BLaER1 treated with 17β-estradiol and CSF1 and Interleukin-3, amounts not matched to agents 10 nM and 100 nM (cell line): ENCODE data around the gene SNAP25.

ENCODE experiments used
- H3K27ac ChIP-seq, 11 experiments: shearing (Covaris generic); formaldehyde crosslinking; 2 replicates each; pipeline ENCODE4 v1.8.1; 2022
- H3K27me3 ChIP-seq, 11 experiments: shearing (Covaris generic); formaldehyde crosslinking; 2 replicates each; pipeline ENCODE4 v1.8.1; 2022
- H3K36me3 ChIP-seq, 11 experiments: shearing (Covaris generic); formaldehyde crosslinking; 2 replicates each; pipeline ENCODE4 v1.8.1; 2022
- H3K4me1 ChIP-seq, 10 experiments: shearing (Covaris generic); formaldehyde crosslinking; 2 replicates each; pipeline ENCODE4 v1.8.1; 2022
- H3K4me2 ChIP-seq, 11 experiments: shearing (Covaris generic); formaldehyde crosslinking; 2 replicates each; pipeline ENCODE4 v1.8.1; 2022
- H3K4me3 ChIP-seq, 10 experiments: shearing (Covaris generic); formaldehyde crosslinking; 2 replicates each; pipeline ENCODE4 v1.8.1; 2022
- H3K9ac ChIP-seq, 11 experiments: shearing (Covaris generic); formaldehyde crosslinking; 2 replicates each; pipeline ENCODE4 v1.8.1; 2022
- H3K9me3 ChIP-seq, 11 experiments: shearing (Covaris generic); formaldehyde crosslinking; replicated peaks in 1 of 11; 2 replicates each; pipeline ENCODE4 v1.8.1; 2022
- H4K20me1 ChIP-seq, 11 experiments: shearing (Covaris generic); formaldehyde crosslinking; 2 replicates each; pipeline ENCODE4 v1.8.1; 2022
- Cebpa-rat ChIP-seq, 11 experiments: shearing (Covaris generic); IDR thresholded peaks; 2 replicates each; pipeline ENCODE4 v1.8.1; 2022

SNAP25 gene

DNA sequence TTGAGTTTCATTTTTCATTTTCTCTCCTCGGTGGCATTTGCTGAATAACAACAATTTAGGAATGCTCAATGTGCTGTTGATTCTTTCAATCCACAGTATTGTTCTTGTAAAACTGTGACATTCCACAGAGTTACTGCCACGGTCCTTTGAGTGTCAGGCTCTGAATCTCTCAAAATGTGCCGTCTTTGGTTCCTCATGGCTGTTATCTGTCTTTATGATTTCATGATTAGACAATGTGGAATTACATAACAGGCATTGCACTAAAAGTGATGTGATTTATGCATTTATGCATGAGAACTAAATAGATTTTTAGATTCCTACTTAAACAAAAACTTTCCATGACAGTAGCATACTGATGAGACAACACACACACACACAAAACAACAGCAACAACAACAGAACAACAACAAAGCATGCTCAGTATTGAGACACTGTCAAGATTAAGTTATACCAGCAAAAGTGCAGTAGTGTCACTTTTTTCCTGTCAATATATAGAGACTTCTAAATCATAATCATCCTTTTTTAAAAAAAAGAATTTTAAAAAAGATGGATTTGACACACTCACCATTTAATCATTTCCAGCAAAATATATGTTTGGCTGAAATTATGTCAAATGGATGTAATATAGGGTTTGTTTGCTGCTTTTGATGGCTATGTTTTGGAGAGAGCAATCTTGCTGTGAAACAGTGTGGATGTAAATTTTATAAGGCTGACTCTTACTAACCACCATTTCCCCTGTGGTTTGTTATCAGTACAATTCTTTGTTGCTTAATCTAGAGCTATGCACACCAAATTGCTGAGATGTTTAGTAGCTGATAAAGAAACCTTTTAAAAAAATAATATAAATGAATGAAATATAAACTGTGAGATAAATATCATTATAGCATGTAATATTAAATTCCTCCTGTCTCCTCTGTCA lies 88.1 kb downstream of the SNAP25 start:
- Histone ChIP-seq H3K4me3 (no peak overlapping the region), H3K4me2 (peak overlapping the region; percentile 9 to 69 (median 42); a peak in 16 of 22 replicates), H3K36me3 (no peaks in the 10 kb centered on the region)

DNA sequence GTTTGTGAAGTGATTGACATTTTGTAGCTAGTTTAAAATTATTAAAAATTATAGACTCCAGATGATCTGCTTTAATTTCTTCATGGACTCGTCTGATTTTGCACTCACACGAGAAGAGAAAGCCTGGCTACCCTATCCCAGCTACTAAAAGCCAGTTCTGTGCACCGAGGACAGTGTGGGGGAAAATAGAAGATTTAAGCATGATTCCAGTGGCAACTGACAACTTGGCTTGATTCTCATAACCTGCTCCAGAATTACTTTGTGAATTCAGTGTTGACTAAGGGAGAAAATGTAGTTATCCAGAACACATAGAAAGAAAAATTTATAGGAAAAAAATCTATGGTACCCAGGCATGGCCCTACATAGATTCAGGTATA lies 88.7 kb downstream of the SNAP25 start:
- no peak overlapping the region for H3K4me3 ChIP-seq
- H3K27ac ChIP-seq: peak overlapping the region in 1 of 11 experiments; percentile 10; a peak in 1 of 22 replicates
- H4K20me1 ChIP-seq: no peaks in the 10 kb centered on the region
- peaks cover 12 to 18% (median 13%) of the 10 kb centered on the region in 10 experiments; a peak in 19 of 20 replicates for H3K4me1 ChIP-seq
- peak overlapping the region; percentile 9 to 69 (median 42); a peak in 17 of 22 replicates for H3K4me2 ChIP-seq
- no peak for TF ChIP-seq Cebpa-rat (IDR thresholded peaks at IDR 0.05)
- no peaks in the 10 kb centered on the region for H3K27me3 ChIP-seq
- no peaks in the 10 kb centered on the region for H3K9me3 ChIP-seq
- no peaks in the 10 kb centered on the region for H3K36me3 ChIP-seq
- H3K9ac ChIP-seq: no peak overlapping the region

More for the DNA sequence above, 88.1 kb downstream of the SNAP25 start:
- Histone ChIP-seq H3K9ac (no peak overlapping the region), H3K4me1 (peaks cover 12 to 18% (median 13%) of the 10 kb centered on the region in 10 experiments; a peak in 19 of 20 replicates), H3K9me3 (no peaks in the 10 kb centered on the region), H3K27ac (0 out of 22 replicates have a peak overlapping the region, but pooled peaks of 1 of the 11 experiments have one; percentile 10), H4K20me1 (no peaks in the 10 kb centered on the region), H3K27me3 (no peaks in the 10 kb centered on the region)
- TF ChIP-seq Cebpa-rat (IDR thresholded peaks at IDR 0.05): 0 out of 22 replicates have a peak, but pooled peaks of 1 of the 11 experiments have one; percentile 14

DNA sequence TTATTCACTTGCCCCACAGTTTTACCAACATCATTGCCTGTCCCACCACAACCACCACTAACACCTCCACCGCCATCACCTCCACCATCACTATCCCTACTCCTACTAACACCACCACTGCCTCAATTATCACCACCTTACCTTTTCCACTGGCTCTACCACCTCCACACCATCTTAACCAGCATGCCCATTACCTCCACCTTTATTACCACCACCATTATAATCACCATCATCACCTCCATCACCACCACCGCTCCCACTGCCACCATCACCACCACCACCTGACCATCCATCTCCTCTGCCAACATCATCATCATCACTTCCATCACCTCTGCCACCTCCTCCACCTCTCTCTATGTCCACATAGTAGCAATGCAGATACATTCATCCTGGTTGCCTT lies 90.0 kb downstream of the SNAP25 start:
- H3K9ac ChIP-seq: no peak overlapping the region
- H3K27me3 ChIP-seq: no peaks in the 10 kb centered on the region
- H3K27ac ChIP-seq: no peak overlapping the region
- no peaks in the 10 kb centered on the region for H3K36me3 ChIP-seq
- no peak overlapping the region for H3K4me3 ChIP-seq
- H4K20me1 ChIP-seq: no peaks in the 10 kb centered on the region
- no peaks in the 10 kb centered on the region for H3K9me3 ChIP-seq
- peaks cover 12 to 18% (median 13%) of the 10 kb centered on the region in 10 experiments; a peak in 19 of 20 replicates for H3K4me1 ChIP-seq
- no peak overlapping the region for H3K4me2 ChIP-seq
- no peak for TF ChIP-seq Cebpa-rat (IDR thresholded peaks at IDR 0.05)

DNA sequence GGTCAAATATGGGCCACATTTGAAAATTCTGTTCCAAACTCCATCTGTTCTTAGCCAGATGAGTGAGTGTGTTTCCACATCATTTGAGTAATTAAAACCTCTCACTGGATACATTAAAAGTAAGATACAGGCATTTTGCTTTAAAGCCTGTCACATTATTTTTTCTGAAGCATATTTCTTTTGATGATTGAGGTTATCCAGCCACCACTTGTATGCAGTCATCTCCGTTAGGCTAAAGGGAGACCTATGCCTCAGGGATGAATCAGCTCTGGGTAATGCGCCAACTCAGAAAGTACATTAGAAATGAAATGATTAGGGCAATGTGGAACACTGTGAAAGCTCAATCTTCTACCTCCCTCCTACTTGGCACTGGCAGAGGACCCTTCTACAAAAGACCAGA lies 90.7 kb downstream of the SNAP25 start:
- H3K27ac ChIP-seq: no peak overlapping the region
- no peak overlapping the region for H3K4me2 ChIP-seq
- no peaks in the 10 kb centered on the region for H3K36me3 ChIP-seq
- no peak overlapping the region for H3K9ac ChIP-seq
- no peaks in the 10 kb centered on the region for H3K9me3 ChIP-seq
- H3K4me1 ChIP-seq: peaks cover 12 to 18% (median 13%) of the 10 kb centered on the region in 10 experiments; a peak in 19 of 20 replicates
- no peak for TF ChIP-seq Cebpa-rat (IDR thresholded peaks at IDR 0.05)
- H4K20me1 ChIP-seq: no peaks in the 10 kb centered on the region
- H3K4me3 ChIP-seq: no peak overlapping the region
- H3K27me3 ChIP-seq: no peaks in the 10 kb centered on the region

DNA sequence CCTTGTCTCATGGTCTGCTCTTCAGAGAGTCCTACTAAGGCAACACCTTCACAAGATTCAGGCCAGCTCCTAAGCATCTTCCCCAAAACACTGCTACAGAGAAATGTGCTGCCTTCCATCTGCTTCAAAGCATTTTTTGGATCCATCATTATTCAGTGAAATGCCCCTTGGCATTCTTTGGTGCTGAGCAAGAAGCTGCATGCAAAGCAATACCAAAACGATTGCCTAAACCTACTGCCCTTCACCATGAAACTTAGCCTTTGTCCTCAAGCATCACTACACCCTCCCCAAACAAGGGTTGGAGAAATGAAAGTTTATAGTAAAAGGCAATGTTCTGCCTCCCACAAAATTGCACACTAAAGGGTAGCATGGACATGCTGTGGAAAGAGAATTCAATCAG lies 93.5 kb downstream of the SNAP25 start:
- H3K4me3 ChIP-seq: no peak overlapping the region
- H4K20me1 ChIP-seq: no peaks in the 10 kb centered on the region
- no peak overlapping the region for H3K9ac ChIP-seq
- H3K4me1 ChIP-seq: peaks cover 5 to 20% (median 7%) of the 10 kb centered on the region in 10 experiments; a peak in 18 of 20 replicates
- H3K9me3 ChIP-seq: peaks cover 4 to 10% (median 7%) of the 10 kb centered on the region in 11 experiments; a peak in 12 of 22 replicates
- no peak overlapping the region for H3K4me2 ChIP-seq
- H3K27ac ChIP-seq: no peak overlapping the region
- no peaks in the 10 kb centered on the region for H3K36me3 ChIP-seq
- no peaks in the 10 kb centered on the region for H3K27me3 ChIP-seq
- TF ChIP-seq Cebpa-rat (IDR thresholded peaks at IDR 0.05): no peak

DNA sequence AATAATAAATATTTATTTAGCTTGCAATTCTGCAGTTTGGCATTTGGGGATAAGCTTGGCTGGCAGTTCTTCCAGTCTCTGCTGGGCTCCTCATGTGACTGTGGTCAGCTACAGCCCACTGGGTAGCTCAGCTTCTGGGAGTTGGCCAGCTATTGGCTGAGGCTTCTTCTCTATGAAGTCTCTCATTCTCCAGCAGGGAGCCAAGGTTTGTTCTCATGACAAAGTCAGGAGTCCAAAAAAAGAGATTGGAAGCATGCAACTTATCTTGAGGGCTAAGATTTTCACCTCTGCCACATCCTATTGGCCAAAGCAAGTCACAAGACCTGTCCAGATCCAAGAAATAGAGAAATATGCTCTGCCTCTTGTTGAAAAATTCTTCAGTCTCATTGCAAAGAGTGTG lies 94.6 kb downstream of the SNAP25 start:
- Histone ChIP-seq H3K9ac (no peak overlapping the region), H3K4me3 (no peak overlapping the region), H3K27ac (no peak overlapping the region), H3K9me3 (peaks cover 4 to 13% (median 8%) of the 10 kb centered on the region in 11 experiments; a peak in 13 of 22 replicates), H3K4me2 (no peak overlapping the region), H3K27me3 (no peaks in the 10 kb centered on the region), H3K4me1 (peaks cover 7 to 25% (median 11%) of the 10 kb centered on the region in 10 experiments; a peak in 17 of 20 replicates), H4K20me1 (no peaks in the 10 kb centered on the region), H3K36me3 (no peaks in the 10 kb centered on the region)
- TF ChIP-seq Cebpa-rat (IDR thresholded peaks at IDR 0.05): no peak

DNA sequence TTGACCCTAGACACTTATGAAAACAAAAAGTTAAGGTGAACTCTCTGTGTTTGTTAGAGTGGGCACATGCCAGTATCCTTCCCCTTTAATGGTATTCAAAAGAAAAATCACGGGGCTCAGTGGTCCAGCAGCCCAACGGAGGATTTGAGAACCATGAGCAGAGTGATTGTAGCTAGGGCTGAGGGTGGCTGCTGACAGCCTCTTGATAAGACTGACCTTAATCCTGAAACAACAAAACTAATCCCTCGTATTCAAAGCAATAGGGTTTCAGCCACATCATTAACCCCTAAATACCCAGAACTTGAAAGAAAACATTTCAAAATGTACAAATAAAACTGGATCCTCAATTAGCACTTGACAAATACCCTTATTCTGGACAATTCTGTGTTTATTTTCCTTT lies 95.1 kb downstream of the SNAP25 start:
- Histone ChIP-seq H4K20me1 (no peaks in the 10 kb centered on the region), H3K27ac (no peak overlapping the region), H3K4me2 (no peak overlapping the region), H3K9me3 (peaks cover 4 to 16% (median 8%) of the 10 kb centered on the region in 11 experiments; a peak in 14 of 22 replicates), H3K4me3 (no peak overlapping the region), H3K9ac (no peak overlapping the region), H3K27me3 (no peaks in the 10 kb centered on the region), H3K4me1 (peaks cover 10 to 29% (median 16%) of the 10 kb centered on the region in 10 experiments; a peak in 19 of 20 replicates), H3K36me3 (no peaks in the 10 kb centered on the region)
- TF ChIP-seq Cebpa-rat (IDR thresholded peaks at IDR 0.05): no peak

DNA sequence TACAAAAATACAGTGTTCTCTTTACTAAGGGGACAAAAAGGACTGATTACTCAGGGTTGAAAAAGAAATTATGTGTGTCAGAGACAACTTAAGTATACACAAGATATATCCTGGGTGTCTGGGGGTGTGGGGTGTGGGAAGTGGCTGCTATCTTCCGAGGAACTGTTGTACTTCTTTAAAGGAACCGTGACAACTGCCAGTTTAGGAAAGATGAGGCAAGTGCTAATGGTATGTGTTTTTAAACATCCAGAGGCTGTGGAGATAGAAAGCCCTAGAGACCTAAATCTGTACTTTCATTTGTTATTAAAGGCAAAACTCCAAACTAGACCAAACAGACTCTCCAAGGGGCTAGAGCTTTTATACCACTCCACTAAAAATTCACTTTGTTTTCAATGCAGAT lies 95.6 kb downstream of the SNAP25 start:
- no peak overlapping the region for H3K4me3 ChIP-seq
- peaks cover 4 to 18% (median 8%) of the 10 kb centered on the region in 11 experiments; a peak in 14 of 22 replicates for H3K9me3 ChIP-seq
- no peak for TF ChIP-seq Cebpa-rat (IDR thresholded peaks at IDR 0.05)
- no peaks in the 10 kb centered on the region for H3K36me3 ChIP-seq
- no peaks in the 10 kb centered on the region for H4K20me1 ChIP-seq
- H3K4me1 ChIP-seq: peaks cover 15 to 33% (median 19%) of the 10 kb centered on the region in 10 experiments
- H3K27ac ChIP-seq: no peak overlapping the region
- H3K9ac ChIP-seq: no peak overlapping the region
- H3K27me3 ChIP-seq: no peaks in the 10 kb centered on the region
- H3K4me2 ChIP-seq: no peak overlapping the region

DNA sequence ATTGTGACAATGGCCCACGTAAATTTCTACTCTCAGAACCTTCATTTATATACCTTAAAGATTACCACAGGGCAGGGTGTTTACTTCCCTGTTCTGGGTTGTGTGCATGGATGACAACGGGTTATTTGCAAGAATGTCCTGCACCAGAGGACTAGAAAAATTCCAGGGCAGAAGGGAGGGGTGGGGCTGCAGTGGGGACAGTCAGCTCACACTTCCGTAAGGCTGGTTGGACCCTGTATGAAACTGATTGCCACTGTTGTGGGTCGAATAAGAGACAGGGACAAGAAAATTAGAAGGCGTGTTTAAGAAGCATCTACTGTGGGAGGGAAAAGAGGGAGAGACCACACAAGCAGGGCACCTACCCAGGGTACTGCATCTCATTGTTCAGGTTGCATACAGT lies 96.5 kb downstream of the SNAP25 start:
- no peak overlapping the region for H3K4me2 ChIP-seq
- no peak overlapping the region for H3K9ac ChIP-seq
- peaks cover 18 to 41% (median 27%) of the 10 kb centered on the region in 10 experiments for H3K4me1 ChIP-seq
- H3K9me3 ChIP-seq: peaks cover 4 to 18% (median 8%) of the 10 kb centered on the region in 11 experiments; a peak in 14 of 22 replicates
- H3K27me3 ChIP-seq: no peaks in the 10 kb centered on the region
- H3K27ac ChIP-seq: no peak overlapping the region
- no peak overlapping the region for H3K4me3 ChIP-seq
- no peak for TF ChIP-seq Cebpa-rat (IDR thresholded peaks at IDR 0.05)
- no peaks in the 10 kb centered on the region for H4K20me1 ChIP-seq
- no peaks in the 10 kb centered on the region for H3K36me3 ChIP-seq
